Measurements from ENCODE around the gene TRMT1. TPM values are rescaled to one million over a fixed set of nuclear protein-coding genes. Genes with fewer than 3 reads are reported as not detected.

TRMT1 gene
- total RNA-seq, 1 experiment from 2014 or later = 52.0 TPM

- Histone ChIP-seq H3K9me3 (ENCODE audit: control insufficient read depth, insufficient read depth, low read depth, low read length) (no peaks in the 10 kb centered on the region), H3K27ac (ENCODE audit: low read length) (0 out of 2 replicates have a peak overlapping the region, but pooled peaks have one; percentile 23), H3K36me3 (ENCODE audit: control insufficient read depth, insufficient read depth, low read length) (no peaks in the 10 kb centered on the region), H3K27me3 (ENCODE audit: control insufficient read depth, insufficient read depth, low read length) (no peaks in the 10 kb centered on the region), H3K4me1 (ENCODE audit: control insufficient read depth, insufficient read depth, low read length) (peaks cover 7% of the 10 kb centered on the region), H3K4me3 (ENCODE audit: low read depth in 2 of 2, low read length in 2 of 2) (no peak overlapping the region)
- DNase-seq (ENCODE audit: low read depth, low spot score) (no peak), ATAC-seq (no peak)
- in situ Hi-C loops (cut with HindIII; ENCODE audit: low pct_unique_long_range_greater_than_20kb, low sequenced_read_pairs) = no loop called here
- CTCF ChIA-PET = no interaction called here
- BruUV-seq (replicated peaks) = no TSS peak
- intact Hi-C loops (cut with micrococcal nuclease; ENCODE audit: unreplicated experiment) = no loop called here
- POLR2A ChIA-PET = interaction anchor here (0.6 kb wide), 1 partner anchor 16 kb away, joined by 8 read pairs; no protein-coding TSS in a partner anchor
- TF ChIP-seq POLR2AphosphoS5 (IDR thresholded peaks at IDR 0.05; ENCODE audit: low read depth, low read length) (no peak), CTCF (IDR thresholded peaks at IDR 0.05) (no peak), REST (IDR thresholded peaks at IDR 0.05; ENCODE audit: insufficient read depth in 1 of 2, low read depth in 2 of 2, low read length in 1 of 2) (no peak), SIN3A (IDR thresholded peaks at IDR 0.05; ENCODE audit: borderline replicate concordance, insufficient read depth, low read depth, low read length) (no peak), TCF7L2 (IDR thresholded peaks at IDR 0.05; ENCODE audit: low read depth, low read length) (no peak)
Measured at GRCh38 chr19:13079542-13079986, 37.0 kb downstream of the TRMT1 start.

GRCh38 chr19:13078897-13079541 lies 37.5 kb downstream of the TRMT1 start:
- ATAC-seq = no peak
- in situ Hi-C loops (cut with HindIII; ENCODE audit: low pct_unique_long_range_greater_than_20kb, low sequenced_read_pairs) (no loop called here), intact Hi-C loops (cut with micrococcal nuclease; ENCODE audit: unreplicated experiment) (no loop called here)
- Histone ChIP-seq H3K27me3 (ENCODE audit: control insufficient read depth, insufficient read depth, low read length) (no peaks in the 10 kb centered on the region), H3K9me3 (ENCODE audit: control insufficient read depth, insufficient read depth, low read depth, low read length) (no peaks in the 10 kb centered on the region), H3K4me3 (ENCODE audit: low read depth in 2 of 2, low read length in 2 of 2) (no peak overlapping the region), H3K4me1 (ENCODE audit: control insufficient read depth, insufficient read depth, low read length) (peaks cover 7% of the 10 kb centered on the region), H3K36me3 (ENCODE audit: control insufficient read depth, insufficient read depth, low read length) (no peaks in the 10 kb centered on the region), H3K27ac (ENCODE audit: low read length) (0 out of 2 replicates have a peak overlapping the region, but pooled peaks have one; percentile 23)
- TF ChIP-seq REST (IDR thresholded peaks at IDR 0.05; ENCODE audit: insufficient read depth in 1 of 2, low read depth in 2 of 2, low read length in 1 of 2) = no peak
- no peak for TF ChIP-seq TCF7L2 (IDR thresholded peaks at IDR 0.05; ENCODE audit: low read depth, low read length)
- no peak for TF ChIP-seq SIN3A (IDR thresholded peaks at IDR 0.05; ENCODE audit: borderline replicate concordance, insufficient read depth, low read depth, low read length)
- POLR2A ChIA-PET = interaction anchor here (0.6 kb wide), 1 partner anchor 17 kb away, joined by 8 read pairs; no protein-coding TSS in a partner anchor
- no peak for DNase-seq (ENCODE audit: low read depth, low spot score)
- no TSS peak for BruUV-seq (replicated peaks)
- CTCF ChIA-PET = interaction anchor here (0.7 kb wide), 1 partner anchor 50 kb away, joined by 3 read pairs; no protein-coding TSS in a partner anchor

All from Panc1 (cell line).